ENCODE measurements around the gene LGR4.

DNA sequence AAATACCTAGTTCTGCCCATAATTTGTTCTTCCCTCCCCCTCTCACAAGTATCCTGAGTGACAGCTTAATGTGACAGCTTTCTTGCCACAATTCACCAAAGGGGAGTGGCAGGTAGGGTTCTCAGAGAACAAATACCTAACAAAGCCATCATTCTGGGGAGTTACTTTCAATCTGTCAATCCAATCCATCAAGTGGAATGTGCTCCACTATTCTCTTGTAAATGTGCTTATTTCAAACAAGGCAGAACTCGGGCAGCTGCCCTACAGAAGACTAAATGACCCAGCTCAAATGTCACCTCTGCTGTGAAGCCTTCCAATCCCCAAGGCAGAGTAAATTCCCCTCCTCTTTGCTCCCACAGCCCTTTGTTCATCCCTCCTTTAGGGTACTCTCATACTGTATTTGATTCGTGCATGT is 27.8 kb downstream of the LGR4 start:
- TF ChIP-seq, protein P1, sequence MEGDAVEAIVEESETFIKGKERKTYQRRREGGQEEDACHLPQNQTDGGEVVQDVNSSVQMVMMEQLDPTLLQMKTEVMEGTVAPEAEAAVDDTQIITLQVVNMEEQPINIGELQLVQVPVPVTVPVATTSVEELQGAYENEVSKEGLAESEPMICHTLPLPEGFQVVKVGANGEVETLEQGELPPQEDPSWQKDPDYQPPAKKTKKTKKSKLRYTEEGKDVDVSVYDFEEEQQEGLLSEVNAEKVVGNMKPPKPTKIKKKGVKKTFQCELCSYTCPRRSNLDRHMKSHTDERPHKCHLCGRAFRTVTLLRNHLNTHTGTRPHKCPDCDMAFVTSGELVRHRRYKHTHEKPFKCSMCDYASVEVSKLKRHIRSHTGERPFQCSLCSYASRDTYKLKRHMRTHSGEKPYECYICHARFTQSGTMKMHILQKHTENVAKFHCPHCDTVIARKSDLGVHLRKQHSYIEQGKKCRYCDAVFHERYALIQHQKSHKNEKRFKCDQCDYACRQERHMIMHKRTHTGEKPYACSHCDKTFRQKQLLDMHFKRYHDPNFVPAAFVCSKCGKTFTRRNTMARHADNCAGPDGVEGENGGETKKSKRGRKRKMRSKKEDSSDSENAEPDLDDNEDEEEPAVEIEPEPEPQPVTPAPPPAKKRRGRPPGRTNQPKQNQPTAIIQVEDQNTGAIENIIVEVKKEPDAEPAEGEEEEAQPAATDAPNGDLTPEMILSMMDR (IDR thresholded peaks at IDR 0.05 in 4 of 5, conservative IDR thresholded peaks at IDR 0.05 in 1 of 5), result no peak
- TF ChIP-seq POLR2A (IDR thresholded peaks at IDR 0.05), result no peak
